SKM-1 treated with dmso at 0.1 percent for 144 hours (cell line): ENCODE measurements around the gene CLOCK.

Experiments
- DNase-seq: peaks from one replicate; lab custom pipeline; 2025; ENCODE audit not compliant: unreplicated experiment; lab: John Stamatoyannopoulos, UW

The CLOCK gene

DNA sequence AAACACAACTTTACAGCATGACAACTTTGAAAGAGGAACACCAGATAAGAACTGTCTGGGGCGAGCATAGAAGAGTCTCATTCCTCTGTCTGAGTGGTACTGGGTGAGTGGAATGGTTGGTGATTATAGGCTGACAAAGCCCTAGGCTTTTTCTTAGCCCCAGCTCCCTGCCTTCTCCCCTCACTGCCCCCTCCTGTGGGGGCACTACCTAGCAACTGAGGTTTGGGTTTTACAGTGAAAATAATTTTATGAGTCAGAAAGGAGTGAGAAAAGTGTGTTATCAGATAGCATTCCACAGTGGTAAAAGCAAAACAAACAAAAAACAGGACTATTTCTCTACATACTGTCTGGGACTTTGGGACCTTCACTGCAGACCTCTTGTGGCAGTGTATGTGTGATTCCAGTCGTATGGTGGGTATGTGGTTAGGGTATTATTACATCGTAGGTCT is 161.5 kb downstream of the CLOCK start:
- DNase-seq: no peak

DNA sequence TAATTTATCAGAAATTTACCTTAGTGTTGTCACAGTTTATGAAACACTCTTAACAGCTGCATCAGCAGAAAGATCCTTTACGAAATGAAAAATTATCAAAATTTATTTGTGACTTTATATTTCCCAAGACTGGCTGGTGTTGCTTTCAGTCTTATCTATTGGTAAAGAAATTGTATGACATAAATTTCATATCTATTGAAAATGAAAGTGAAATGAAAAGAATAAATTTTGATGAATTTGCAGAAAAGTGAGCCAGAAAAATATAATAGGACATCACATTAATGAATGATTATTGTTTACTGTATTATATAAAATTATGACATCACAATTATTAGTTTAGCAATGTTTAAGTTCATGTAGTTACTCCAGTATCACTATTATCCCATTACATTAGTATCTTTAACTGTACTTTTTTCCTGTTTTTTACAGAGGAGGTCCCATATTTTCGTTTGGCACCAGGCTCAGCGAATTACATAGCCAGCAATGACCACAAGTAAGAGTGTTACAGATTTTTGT is 164.2 kb downstream of the CLOCK start:
- DNase-seq: no peak

DNA sequence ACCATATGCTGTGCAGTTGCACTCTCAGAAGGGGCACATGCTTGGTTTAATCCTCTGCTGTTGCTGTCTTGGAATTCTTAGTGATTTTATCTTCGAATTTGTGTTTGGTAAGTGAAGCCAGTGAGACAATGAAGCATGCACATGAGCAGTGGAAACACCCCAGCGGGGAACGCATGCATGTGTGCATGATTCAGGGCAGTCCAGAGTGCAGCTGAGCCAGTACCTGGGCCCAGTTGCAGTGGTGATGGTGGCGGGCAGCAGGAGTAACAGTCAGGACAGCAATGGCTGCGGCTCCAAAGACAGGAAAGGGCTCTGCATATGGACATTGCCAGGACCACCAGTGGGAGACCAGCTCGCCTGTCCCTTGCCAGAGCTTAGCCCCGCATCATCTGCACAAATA is 165.2 kb downstream of the CLOCK start:
- no peak for DNase-seq

DNA sequence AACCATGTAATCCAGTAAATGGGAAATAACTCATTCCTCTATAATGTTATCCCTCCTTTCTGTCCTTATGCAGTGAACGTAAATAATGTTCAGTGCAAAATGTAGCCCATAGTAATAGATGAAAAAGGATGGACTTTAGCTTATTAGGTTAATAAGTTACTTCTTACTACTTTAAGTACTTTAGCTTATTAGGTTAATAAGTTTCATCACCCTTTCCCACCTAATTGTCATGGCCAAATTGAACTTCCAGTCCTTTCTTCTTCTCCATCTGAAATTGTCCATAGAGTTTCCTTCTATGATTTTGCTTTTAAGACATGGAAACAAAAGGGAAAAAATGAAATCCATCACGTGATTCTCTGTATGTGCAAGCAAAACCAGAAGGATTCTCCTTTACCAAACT is 166.1 kb downstream of the CLOCK start:
- DNase-seq: no peak

DNA sequence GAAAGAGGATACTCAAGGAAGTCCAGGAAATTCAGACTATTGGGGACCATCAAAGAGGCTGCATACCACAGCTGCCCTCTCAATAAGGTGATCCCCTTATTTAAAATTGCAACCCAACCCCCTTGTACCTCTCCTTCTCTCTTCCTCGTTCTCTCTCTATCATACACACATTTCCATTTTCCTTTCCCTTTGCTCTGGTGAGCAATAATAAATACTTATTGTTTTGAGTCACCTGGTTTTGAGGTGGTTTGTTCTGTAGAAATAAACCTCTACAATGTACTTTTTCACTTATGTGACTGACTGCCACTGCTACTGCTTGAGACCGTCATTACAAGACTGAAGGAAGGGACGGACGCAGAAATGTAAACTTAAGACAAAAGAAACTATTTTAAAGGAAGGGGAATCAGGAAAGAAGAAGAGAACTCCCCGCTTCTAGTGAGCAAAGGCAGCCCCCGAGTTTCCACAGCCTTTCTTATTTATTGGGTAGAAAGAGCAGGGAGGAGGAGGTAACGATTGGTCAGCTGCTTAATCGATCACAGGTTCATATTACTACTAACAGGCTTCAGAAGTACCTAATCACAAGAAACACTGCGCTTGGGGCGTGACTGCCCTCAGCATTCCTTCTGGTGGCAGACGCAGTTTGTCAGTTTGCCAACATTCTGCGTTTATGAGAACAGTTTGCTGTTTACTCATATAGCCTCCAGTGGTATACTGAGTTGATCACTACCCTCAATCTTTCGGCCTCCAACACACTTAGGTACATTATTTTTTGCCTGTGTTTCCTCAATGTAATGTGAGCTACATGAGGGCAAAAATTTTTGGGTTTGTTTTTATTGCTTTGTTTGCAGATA is 167.9 kb downstream of the CLOCK start:
- DNase-seq: no peak
